WTC11 (cell line): ENCODE measurements around the gene NTN1. TPM values are rescaled to one million over a fixed set of nuclear protein-coding genes. Genes with fewer than 3 reads are reported as not detected.

Experiments
- ATAC-seq: fragments of 200-7000 bp; cut with Tn5 transposase; 2 replicates; pipeline ENCODE4 v1.10.0; 2021; ENCODE audit warnings: mild to moderate bottlenecking, moderate library complexity
- CTCF ChIA-PET: fragments of 300-600 bp; sonication (Branson Sonifier 250); formaldehyde crosslinking; loops from one replicate; lab custom pipeline; 2021; ENCODE audit warnings: antibody characterized with exemption; lab: Charles Lee
- POLR2A ChIA-PET: fragments of 350-600 bp; sonication (Branson Sonifier 250); formaldehyde crosslinking; loops from one replicate; lab custom pipeline; 2021; ENCODE audit warnings: antibody characterized with exemption; lab: Charles Lee
- DNase-seq: peaks from one replicate; pipeline ENCODE4 v3.0.0; 2021; ENCODE audit warnings: low spot score
- H3K27ac Mint-ChIP-seq: 2 replicates; pipeline ENCODE4 v1.8.0; 2021; ENCODE audit warnings: mixed read lengths
- H3K27me3 Mint-ChIP-seq: 2 replicates; pipeline ENCODE4 v1.8.0; 2021; ENCODE audit warnings: low read depth, mild to moderate bottlenecking, moderate library complexity, mixed read lengths
- H3K36me3 Mint-ChIP-seq: 2 replicates; pipeline ENCODE4 v1.8.0; 2021; ENCODE audit warnings: mixed read lengths
- H3K4me1 Mint-ChIP-seq: 2 replicates; pipeline ENCODE4 v1.8.0; 2022; ENCODE audit warnings: mixed read lengths
- H3K4me3 Mint-ChIP-seq: 2 replicates; pipeline ENCODE4 v1.8.0; 2021; ENCODE audit warnings: mild to moderate bottlenecking, moderate library complexity, mixed read lengths
- H3K9me3 Mint-ChIP-seq: 2 replicates; pipeline ENCODE4 v1.8.0; 2021; ENCODE audit warnings: mixed read lengths
- AR ChIP-seq: fragments of 250-450 bp; sonication (Bioruptor Pico); IDR thresholded peaks from 2 replicates; pipeline ENCODE4 v1.9.0; 2021; ENCODE audit warnings: mild to moderate bottlenecking
- ATF1 ChIP-seq: sonication (generic); formaldehyde crosslinking; IDR thresholded peaks from 2 replicates; pipeline ENCODE4 v1.8.1; 2023; ENCODE audit warnings: mild to moderate bottlenecking, moderate library complexity, missing genetic modification reagents
- ATF6 ChIP-seq: sonication (generic); formaldehyde crosslinking; IDR thresholded peaks from 2 replicates; pipeline ENCODE4 v1.8.1; 2023; ENCODE audit warnings: mild to moderate bottlenecking, missing genetic modification reagents
- ELF4 ChIP-seq: sonication (generic); formaldehyde crosslinking; IDR thresholded peaks from 2 replicates; pipeline ENCODE4 v1.8.1; 2022; ENCODE audit warnings: low read depth, mild to moderate bottlenecking, moderate library complexity, missing genetic modification reagents
- EMX1 ChIP-seq: fragments of 250-450 bp; sonication (Bioruptor Pico); IDR thresholded peaks from 2 replicates; pipeline ENCODE4 v1.8.0; 2021; ENCODE audit warnings: mild to moderate bottlenecking
- FOXK1 ChIP-seq: sonication (generic); formaldehyde crosslinking; IDR thresholded peaks from 2 replicates; pipeline ENCODE4 v1.8.0; 2022; ENCODE audit warnings: mild to moderate bottlenecking, moderate library complexity, missing genetic modification reagents
- FOXP1 ChIP-seq: sonication (generic); formaldehyde crosslinking; IDR thresholded peaks from 2 replicates; pipeline ENCODE4 v1.8.0; 2022; ENCODE audit warnings: missing genetic modification reagents, mild to moderate bottlenecking, moderate library complexity, borderline replicate concordance
- GRHL2 ChIP-seq: fragments of 250-450 bp; sonication (Bioruptor Pico); IDR thresholded peaks from 2 replicates; pipeline ENCODE4 v1.8.0; 2022; ENCODE audit warnings: mild to moderate bottlenecking, moderate library complexity; ENCODE audit not compliant: insufficient replicate concordance, severe bottlenecking
- GTF2I ChIP-seq: fragments of 250-450 bp; sonication (Bioruptor Pico); conservative IDR thresholded peaks from 2 replicates; pipeline ENCODE4 v1.4.0; 2021; ENCODE audit warnings: mild to moderate bottlenecking
- JAZF1 ChIP-seq: fragments of 250-450 bp; sonication (Bioruptor Pico); IDR thresholded peaks from 2 replicates; pipeline ENCODE4 v1.9.0; 2021; ENCODE audit warnings: moderate library complexity, mild to moderate bottlenecking, inconsistent platforms
- JUN ChIP-seq: sonication (generic); formaldehyde crosslinking; IDR thresholded peaks from 2 replicates; pipeline ENCODE4 v1.8.0; 2023; ENCODE audit warnings: mild to moderate bottlenecking, missing genetic modification reagents
- NFE2L1 ChIP-seq: sonication (generic); formaldehyde crosslinking; IDR thresholded peaks from 2 replicates; pipeline ENCODE4 v1.8.1; 2023; ENCODE audit warnings: missing genetic modification reagents
- SP1 ChIP-seq: sonication (generic); formaldehyde crosslinking; conservative IDR thresholded peaks from 2 replicates; pipeline ENCODE4 v1.8.1; 2022; ENCODE audit warnings: missing genetic modification reagents
- USF2 ChIP-seq: sonication (generic); formaldehyde crosslinking; IDR thresholded peaks from 2 replicates; pipeline ENCODE4 v1.8.1; 2023; ENCODE audit warnings: mild to moderate bottlenecking, missing genetic modification reagents, moderate library complexity
- ZNF263 ChIP-seq: sonication (generic); formaldehyde crosslinking; IDR thresholded peaks from 2 replicates; pipeline ENCODE4 v1.8.1; 2022; ENCODE audit warnings: low read depth, mild to moderate bottlenecking, moderate library complexity, missing genetic modification reagents
- ZNF671 ChIP-seq: fragments of 250-450 bp; sonication (Bioruptor Pico); IDR thresholded peaks from 2 replicates; pipeline ENCODE4 v1.8.0; 2021; ENCODE audit warnings: mild to moderate bottlenecking
- total RNA-seq: library from RNA; stranded (reverse); gene quantifications from 3 replicates; pipeline ENCODE4 v1.2.3, GENCODE V29; 2021
- TF ChIP-seq, protein P1 (sequence below): fragments of 200-600 bp; IDR thresholded peaks from 2 replicates; pipeline ENCODE4 v1.8.0; 2022; ENCODE audit warnings: antibody characterized with exemption
- TF ChIP-seq, protein P2 (sequence below): fragments of 250-450 bp; sonication (Bioruptor Pico); IDR thresholded peaks from 2 replicates; pipeline ENCODE4 v1.8.0; 2021; ENCODE audit warnings: mild to moderate bottlenecking
- TF ChIP-seq, protein P3 (sequence below): sonication (generic); formaldehyde crosslinking; IDR thresholded peaks from 2 replicates; pipeline ENCODE4 v1.8.1; 2023; ENCODE audit warnings: mild to moderate bottlenecking, missing genetic modification reagents, borderline replicate concordance
- TF ChIP-seq, protein P4 (sequence below): sonication (generic); formaldehyde crosslinking; IDR thresholded peaks from 2 replicates; pipeline ENCODE4 v1.8.1; 2022; ENCODE audit warnings: mild to moderate bottlenecking, moderate library complexity, missing genetic modification reagents

Gene NTN1
- total RNA-seq, 1 experiment from 2014 or later, result 5.5 TPM

- no peak for TF ChIP-seq FOXP1 (CRISPR knock-in tag)
- no peak for TF ChIP-seq GRHL2 (CRISPR knock-in tag)
- no peak for TF ChIP-seq FOXK1 (CRISPR knock-in tag)
- TF ChIP-seq, protein P1, sequence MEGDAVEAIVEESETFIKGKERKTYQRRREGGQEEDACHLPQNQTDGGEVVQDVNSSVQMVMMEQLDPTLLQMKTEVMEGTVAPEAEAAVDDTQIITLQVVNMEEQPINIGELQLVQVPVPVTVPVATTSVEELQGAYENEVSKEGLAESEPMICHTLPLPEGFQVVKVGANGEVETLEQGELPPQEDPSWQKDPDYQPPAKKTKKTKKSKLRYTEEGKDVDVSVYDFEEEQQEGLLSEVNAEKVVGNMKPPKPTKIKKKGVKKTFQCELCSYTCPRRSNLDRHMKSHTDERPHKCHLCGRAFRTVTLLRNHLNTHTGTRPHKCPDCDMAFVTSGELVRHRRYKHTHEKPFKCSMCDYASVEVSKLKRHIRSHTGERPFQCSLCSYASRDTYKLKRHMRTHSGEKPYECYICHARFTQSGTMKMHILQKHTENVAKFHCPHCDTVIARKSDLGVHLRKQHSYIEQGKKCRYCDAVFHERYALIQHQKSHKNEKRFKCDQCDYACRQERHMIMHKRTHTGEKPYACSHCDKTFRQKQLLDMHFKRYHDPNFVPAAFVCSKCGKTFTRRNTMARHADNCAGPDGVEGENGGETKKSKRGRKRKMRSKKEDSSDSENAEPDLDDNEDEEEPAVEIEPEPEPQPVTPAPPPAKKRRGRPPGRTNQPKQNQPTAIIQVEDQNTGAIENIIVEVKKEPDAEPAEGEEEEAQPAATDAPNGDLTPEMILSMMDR, result no peak
These were observed 124.8 kb downstream of the NTN1 start (continued) for GRCh38 chr17:9146064-9146463.

GRCh38 chr17:9148905-9149525, 127.7 kb downstream of the NTN1 start:
- ATAC-seq (no peak), DNase-seq (no peak)
- TF ChIP-seq JUN (CRISPR knock-in tag) (no peak), EMX1 (no peak), ATF1 (no peak), GTF2I (CRISPR knock-in tag) (no peak), ATF6 (no peak), JAZF1 (CRISPR knock-in tag) (no peak), AR (no peak), ZNF263 (CRISPR knock-in tag) (no peak), FOXP1 (CRISPR knock-in tag) (no peak), SP1 (CRISPR knock-in tag) (no peak), NFE2L1 (CRISPR knock-in tag) (no peak), USF2 (CRISPR knock-in tag) (no peak), ZNF671 (CRISPR knock-in tag) (no peak), ELF4 (CRISPR knock-in tag) (no peak)
- TF ChIP-seq, protein P2, sequence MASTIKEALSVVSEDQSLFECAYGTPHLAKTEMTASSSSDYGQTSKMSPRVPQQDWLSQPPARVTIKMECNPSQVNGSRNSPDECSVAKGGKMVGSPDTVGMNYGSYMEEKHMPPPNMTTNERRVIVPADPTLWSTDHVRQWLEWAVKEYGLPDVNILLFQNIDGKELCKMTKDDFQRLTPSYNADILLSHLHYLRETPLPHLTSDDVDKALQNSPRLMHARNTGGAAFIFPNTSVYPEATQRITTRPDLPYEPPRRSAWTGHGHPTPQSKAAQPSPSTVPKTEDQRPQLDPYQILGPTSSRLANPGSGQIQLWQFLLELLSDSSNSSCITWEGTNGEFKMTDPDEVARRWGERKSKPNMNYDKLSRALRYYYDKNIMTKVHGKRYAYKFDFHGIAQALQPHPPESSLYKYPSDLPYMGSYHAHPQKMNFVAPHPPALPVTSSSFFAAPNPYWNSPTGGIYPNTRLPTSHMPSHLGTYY (CRISPR knock-in tag), result no peak
- TF ChIP-seq, protein P3, sequence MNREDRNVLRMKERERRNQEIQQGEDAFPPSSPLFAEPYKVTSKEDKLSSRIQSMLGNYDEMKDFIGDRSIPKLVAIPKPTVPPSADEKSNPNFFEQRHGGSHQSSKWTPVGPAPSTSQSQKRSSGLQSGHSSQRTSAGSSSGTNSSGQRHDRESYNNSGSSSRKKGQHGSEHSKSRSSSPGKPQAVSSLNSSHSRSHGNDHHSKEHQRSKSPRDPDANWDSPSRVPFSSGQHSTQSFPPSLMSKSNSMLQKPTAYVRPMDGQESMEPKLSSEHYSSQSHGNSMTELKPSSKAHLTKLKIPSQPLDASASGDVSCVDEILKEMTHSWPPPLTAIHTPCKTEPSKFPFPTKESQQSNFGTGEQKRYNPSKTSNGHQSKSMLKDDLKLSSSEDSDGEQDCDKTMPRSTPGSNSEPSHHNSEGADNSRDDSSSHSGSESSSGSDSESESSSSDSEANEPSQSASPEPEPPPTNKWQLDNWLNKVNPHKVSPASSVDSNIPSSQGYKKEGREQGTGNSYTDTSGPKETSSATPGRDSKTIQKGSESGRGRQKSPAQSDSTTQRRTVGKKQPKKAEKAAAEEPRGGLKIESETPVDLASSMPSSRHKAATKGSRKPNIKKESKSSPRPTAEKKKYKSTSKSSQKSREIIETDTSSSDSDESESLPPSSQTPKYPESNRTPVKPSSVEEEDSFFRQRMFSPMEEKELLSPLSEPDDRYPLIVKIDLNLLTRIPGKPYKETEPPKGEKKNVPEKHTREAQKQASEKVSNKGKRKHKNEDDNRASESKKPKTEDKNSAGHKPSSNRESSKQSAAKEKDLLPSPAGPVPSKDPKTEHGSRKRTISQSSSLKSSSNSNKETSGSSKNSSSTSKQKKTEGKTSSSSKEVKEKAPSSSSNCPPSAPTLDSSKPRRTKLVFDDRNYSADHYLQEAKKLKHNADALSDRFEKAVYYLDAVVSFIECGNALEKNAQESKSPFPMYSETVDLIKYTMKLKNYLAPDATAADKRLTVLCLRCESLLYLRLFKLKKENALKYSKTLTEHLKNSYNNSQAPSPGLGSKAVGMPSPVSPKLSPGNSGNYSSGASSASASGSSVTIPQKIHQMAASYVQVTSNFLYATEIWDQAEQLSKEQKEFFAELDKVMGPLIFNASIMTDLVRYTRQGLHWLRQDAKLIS, result no peak
- TF ChIP-seq, protein P4, sequence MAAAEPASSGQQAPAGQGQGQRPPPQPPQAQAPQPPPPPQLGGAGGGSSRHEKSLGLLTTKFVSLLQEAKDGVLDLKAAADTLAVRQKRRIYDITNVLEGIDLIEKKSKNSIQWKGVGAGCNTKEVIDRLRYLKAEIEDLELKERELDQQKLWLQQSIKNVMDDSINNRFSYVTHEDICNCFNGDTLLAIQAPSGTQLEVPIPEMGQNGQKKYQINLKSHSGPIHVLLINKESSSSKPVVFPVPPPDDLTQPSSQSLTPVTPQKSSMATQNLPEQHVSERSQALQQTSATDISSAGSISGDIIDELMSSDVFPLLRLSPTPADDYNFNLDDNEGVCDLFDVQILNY, result no peak
- H3K36me3 Mint-ChIP-seq, result no peaks in the 10 kb centered on the region
- ChIA-PET CTCF (no interaction called here), POLR2A (interaction anchor here (0.5 kb wide), 1 partner anchor 31 kb away, joined by 3 read pairs; no protein-coding TSS in a partner anchor)
- H3K9me3 Mint-ChIP-seq, result peaks cover 8% of the 10 kb centered on the region; the same call in 1 of the 2 replicates
- H3K4me1 Mint-ChIP-seq, result peaks cover 14% of the 10 kb centered on the region
- H3K4me3 Mint-ChIP-seq, result no peak overlapping the region
- no peak overlapping the region for H3K27ac Mint-ChIP-seq
- no peaks in the 10 kb centered on the region for H3K27me3 Mint-ChIP-seq
